ENCODE data around the gene DCP1A. TPM values are rescaled to one million over a fixed set of nuclear protein-coding genes. Genes with fewer than 3 reads are reported as not detected.
A peak's percentile ranks its signal among the peaks of the same experiment; 100 is the strongest.

DCP1A gene
- total RNA-seq (2021): 17.0 and 22.7 TPM in 2 replicates
- percentile 87 among the genes with signal in this experiment for Bru-seq, nascent RNA
- BruChase-seq, experiment 1, labeled RNA remaining after a 2-hour chase: percentile 86 among the genes with signal in this experiment
- BruChase-seq, experiment 2, labeled RNA remaining after a 6-hour chase: percentile 74 among the genes with signal in this experiment
- long read RNA-seq, full-length matches to known transcripts: 36 of 62 reads
- long read RNA-seq, partial matches to known transcripts: 3 of 62 reads
- long read RNA-seq, other reads (novel, unspliced or antisense): 23 of 62 reads

GRCh38 chr3:53347261-53348064, at the start of gene DCP1A:
TSS of gene DCP1A (minus strand) at chr3:53347543. CDS start at chr3:53347517, 26 bp downstream.
- Histone ChIP-seq H4K20me1 (ENCODE audit: insufficient read depth) (peaks cover 7% of the 10 kb centered on the region; the same call in 1 of the 2 replicates), H3K4me1 (replicated peaks; ENCODE audit: insufficient read depth) (peaks cover 18% of the 10 kb centered on the region), H3K9me2 (ENCODE audit: insufficient read depth) (no peaks in the 10 kb centered on the region), H3K27me3 (ENCODE audit: insufficient read depth, low read depth) (no peaks in the 10 kb centered on the region), H2AFZ (peak within 1 kb of the TSS; percentile 91), H3K9me3 (ENCODE audit: insufficient read depth, low read depth) (no peaks in the 10 kb centered on the region), H3F3A (ENCODE audit: insufficient read depth, low read depth) (peaks cover 9% of the 10 kb centered on the region; the same call in 1 of the 2 replicates), H3K79me2 (ENCODE audit: low read depth) (peaks cover 42% of the 10 kb centered on the region), H3K36me3 (ENCODE audit: low read depth) (no peaks in the 10 kb centered on the region), H3K4me2 (peak within 1 kb of the TSS; percentile 92), H3K27ac (peak within 1 kb of the TSS; percentile 74), H3K4me3 (peak within 1 kb of the TSS; percentile 83)
- no TSS peak for BruUV-seq (replicated peaks)
- TF ChIP-seq EZH2 (IDR thresholded peaks at IDR 0.05; ENCODE audit: low read depth) (no peak), CTCF (conservative IDR thresholded peaks at IDR 0.05) (no peak)
- POLR2A ChIA-PET (ENCODE audit: unreplicated experiment): interaction anchor here (0.5 to 0.6 kb wide), 4 partner anchors 92 to 451 kb away, joined by 3 to 6 read pairs (median 5); partner anchors contain the start of gene TKT
- CTCF ChIA-PET: interaction anchor here (0.9 kb wide), 1 partner anchor 127 kb away, joined by 3 read pairs; no protein-coding TSS in a partner anchor
- intact Hi-C loops (cut with micrococcal nuclease; ENCODE audit: unreplicated experiment): loop anchor here (5.0 kb wide), 3 partner anchors 110 to 545 kb away; partner anchors contain the start of gene SELENOK
- peak; percentile 82 to 96 for DNase-seq

GRCh38 chr3:53384465-53385423, 37.4 kb upstream of the DCP1A start:
- Histone ChIP-seq H3K27ac (no peak overlapping the region), H3F3A (ENCODE audit: insufficient read depth, low read depth) (no peaks in the 10 kb centered on the region), H3K4me2 (no peak overlapping the region), H2AFZ (no peak overlapping the region), H3K36me3 (ENCODE audit: low read depth) (no peaks in the 10 kb centered on the region), H3K4me3 (no peak overlapping the region), H3K27me3 (ENCODE audit: insufficient read depth, low read depth) (peaks cover 30% of the 10 kb centered on the region), H4K20me1 (ENCODE audit: insufficient read depth) (no peaks in the 10 kb centered on the region), H3K9me3 (ENCODE audit: insufficient read depth, low read depth) (no peaks in the 10 kb centered on the region), H3K79me2 (ENCODE audit: low read depth) (no peaks in the 10 kb centered on the region), H3K9me2 (ENCODE audit: insufficient read depth) (no peaks in the 10 kb centered on the region), H3K4me1 (replicated peaks; ENCODE audit: insufficient read depth) (no peaks in the 10 kb centered on the region)
- no TSS peak for BruUV-seq (replicated peaks)
- ChIA-PET POLR2A (ENCODE audit: unreplicated experiment) (no interaction called here), CTCF (no interaction called here)
- DNase-seq: no peak
- intact Hi-C loops (cut with micrococcal nuclease; ENCODE audit: unreplicated experiment): no loop called here
- no peak for TF ChIP-seq EZH2 (IDR thresholded peaks at IDR 0.05; ENCODE audit: low read depth)
- no peak for TF ChIP-seq CTCF (conservative IDR thresholded peaks at IDR 0.05)

GRCh38 chr3:53382106-53382505, 34.8 kb upstream of the DCP1A start:
- H3F3A ChIP-seq (ENCODE audit: insufficient read depth, low read depth): no peaks in the 10 kb centered on the region
- no peak overlapping the region for H3K4me2 ChIP-seq
- peak in 1 of 2 experiments; percentile 36 for DNase-seq
- H3K9me2 ChIP-seq (ENCODE audit: insufficient read depth): no peaks in the 10 kb centered on the region
- H3K4me3 ChIP-seq: no peak overlapping the region
- peaks cover 46% of the 10 kb centered on the region for H3K27me3 ChIP-seq (ENCODE audit: insufficient read depth, low read depth)
- no peaks in the 10 kb centered on the region for H3K9me3 ChIP-seq (ENCODE audit: insufficient read depth, low read depth)
- ChIA-PET CTCF (no interaction called here), POLR2A (ENCODE audit: unreplicated experiment) (no interaction called here)
- intact Hi-C loops (cut with micrococcal nuclease; ENCODE audit: unreplicated experiment): no loop called here
- no peaks in the 10 kb centered on the region for H3K4me1 ChIP-seq (replicated peaks; ENCODE audit: insufficient read depth)
- H4K20me1 ChIP-seq (ENCODE audit: insufficient read depth): no peaks in the 10 kb centered on the region
- TF ChIP-seq EZH2 (IDR thresholded peaks at IDR 0.05; ENCODE audit: low read depth) (no peak), CTCF (conservative IDR thresholded peaks at IDR 0.05) (no peak)
- no peaks in the 10 kb centered on the region for H3K36me3 ChIP-seq (ENCODE audit: low read depth)
- H3K27ac ChIP-seq: no peak overlapping the region
- no TSS peak for BruUV-seq (replicated peaks)
- no peaks in the 10 kb centered on the region for H3K79me2 ChIP-seq (ENCODE audit: low read depth)
- no peak overlapping the region for H2AFZ ChIP-seq

Measured in PC-9 (cell line).